Neural cell (in vitro differentiated cells): ENCODE results near the gene MS4A6E.

ENCODE experiments used
- EP300 ChIP-seq: fragments of 450-650 bp; conservative IDR thresholded peaks from 2 replicates; pipeline ENCODE4 v1.6.1; 2014; ENCODE audit warnings: antibody characterized with exemption, mild to moderate bottlenecking, moderate library complexity; ENCODE audit not compliant: poor library complexity, severe bottlenecking
- EZH2 ChIP-seq: fragments of 200-600, 300-800 bp; shearing (Covaris generic), sonication (generic); IDR thresholded peaks from 2 replicates; pipeline ENCODE4 v1.6.1; 2014; ENCODE audit warnings: antibody characterized with exemption, low read length, borderline replicate concordance, mild to moderate bottlenecking; ENCODE audit not compliant: insufficient read depth, poor library complexity, severe bottlenecking
- POLR2AphosphoS5 ChIP-seq: IDR thresholded peaks from 2 replicates; pipeline ENCODE4 v1.6.1; 2012
- TAF1 ChIP-seq: IDR thresholded peaks from 2 replicates; pipeline ENCODE4 v1.6.1; 2012; ENCODE audit warnings: low read depth
- TF ChIP-seq, protein P1 (sequence below): IDR thresholded peaks from 2 replicates; pipeline ENCODE4 v1.6.1; 2012; ENCODE audit warnings: borderline replicate concordance
- TF ChIP-seq, protein P2 (sequence below): fragments of 450-650 bp; IDR thresholded peaks from 2 replicates; pipeline ENCODE4 v1.5.1; 2014; ENCODE audit warnings: antibody characterized with exemption, mild to moderate bottlenecking, moderate library complexity; ENCODE audit not compliant: poor library complexity, severe bottlenecking

DNA sequence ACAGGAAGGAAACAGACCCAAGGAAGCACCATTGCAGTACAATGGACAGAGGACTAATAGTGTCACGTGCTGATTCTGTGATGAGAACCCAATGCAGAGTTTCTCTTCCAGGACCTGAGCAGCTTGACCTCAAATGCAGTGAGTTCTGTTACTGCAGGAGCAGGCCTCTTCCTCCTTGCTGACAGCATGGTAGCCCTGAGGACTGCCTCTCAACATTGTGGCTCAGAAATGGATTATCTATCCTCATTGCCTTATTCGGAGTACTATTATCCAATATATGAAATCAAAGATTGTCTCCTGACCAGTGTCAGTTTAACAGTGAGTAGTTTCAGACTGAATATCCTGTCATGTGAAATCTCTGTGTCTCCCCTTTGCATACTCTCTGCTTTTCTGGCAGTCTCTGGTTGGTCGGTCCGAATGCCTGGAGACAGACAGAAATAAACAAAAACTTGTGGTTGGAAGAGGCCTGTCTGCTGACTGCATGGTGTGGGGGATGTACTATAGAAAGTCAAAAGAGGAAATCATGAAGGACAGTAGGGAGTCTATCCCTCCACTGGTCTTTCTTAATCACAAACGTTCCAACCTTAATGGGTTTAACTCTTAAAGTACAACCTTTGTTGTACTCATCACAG lies 62.3 kb downstream of the MS4A6E start:
- TF ChIP-seq, protein P1, sequence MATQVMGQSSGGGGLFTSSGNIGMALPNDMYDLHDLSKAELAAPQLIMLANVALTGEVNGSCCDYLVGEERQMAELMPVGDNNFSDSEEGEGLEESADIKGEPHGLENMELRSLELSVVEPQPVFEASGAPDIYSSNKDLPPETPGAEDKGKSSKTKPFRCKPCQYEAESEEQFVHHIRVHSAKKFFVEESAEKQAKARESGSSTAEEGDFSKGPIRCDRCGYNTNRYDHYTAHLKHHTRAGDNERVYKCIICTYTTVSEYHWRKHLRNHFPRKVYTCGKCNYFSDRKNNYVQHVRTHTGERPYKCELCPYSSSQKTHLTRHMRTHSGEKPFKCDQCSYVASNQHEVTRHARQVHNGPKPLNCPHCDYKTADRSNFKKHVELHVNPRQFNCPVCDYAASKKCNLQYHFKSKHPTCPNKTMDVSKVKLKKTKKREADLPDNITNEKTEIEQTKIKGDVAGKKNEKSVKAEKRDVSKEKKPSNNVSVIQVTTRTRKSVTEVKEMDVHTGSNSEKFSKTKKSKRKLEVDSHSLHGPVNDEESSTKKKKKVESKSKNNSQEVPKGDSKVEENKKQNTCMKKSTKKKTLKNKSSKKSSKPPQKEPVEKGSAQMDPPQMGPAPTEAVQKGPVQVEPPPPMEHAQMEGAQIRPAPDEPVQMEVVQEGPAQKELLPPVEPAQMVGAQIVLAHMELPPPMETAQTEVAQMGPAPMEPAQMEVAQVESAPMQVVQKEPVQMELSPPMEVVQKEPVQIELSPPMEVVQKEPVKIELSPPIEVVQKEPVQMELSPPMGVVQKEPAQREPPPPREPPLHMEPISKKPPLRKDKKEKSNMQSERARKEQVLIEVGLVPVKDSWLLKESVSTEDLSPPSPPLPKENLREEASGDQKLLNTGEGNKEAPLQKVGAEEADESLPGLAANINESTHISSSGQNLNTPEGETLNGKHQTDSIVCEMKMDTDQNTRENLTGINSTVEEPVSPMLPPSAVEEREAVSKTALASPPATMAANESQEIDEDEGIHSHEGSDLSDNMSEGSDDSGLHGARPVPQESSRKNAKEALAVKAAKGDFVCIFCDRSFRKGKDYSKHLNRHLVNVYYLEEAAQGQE, result no peak
- TF ChIP-seq, protein P2, sequence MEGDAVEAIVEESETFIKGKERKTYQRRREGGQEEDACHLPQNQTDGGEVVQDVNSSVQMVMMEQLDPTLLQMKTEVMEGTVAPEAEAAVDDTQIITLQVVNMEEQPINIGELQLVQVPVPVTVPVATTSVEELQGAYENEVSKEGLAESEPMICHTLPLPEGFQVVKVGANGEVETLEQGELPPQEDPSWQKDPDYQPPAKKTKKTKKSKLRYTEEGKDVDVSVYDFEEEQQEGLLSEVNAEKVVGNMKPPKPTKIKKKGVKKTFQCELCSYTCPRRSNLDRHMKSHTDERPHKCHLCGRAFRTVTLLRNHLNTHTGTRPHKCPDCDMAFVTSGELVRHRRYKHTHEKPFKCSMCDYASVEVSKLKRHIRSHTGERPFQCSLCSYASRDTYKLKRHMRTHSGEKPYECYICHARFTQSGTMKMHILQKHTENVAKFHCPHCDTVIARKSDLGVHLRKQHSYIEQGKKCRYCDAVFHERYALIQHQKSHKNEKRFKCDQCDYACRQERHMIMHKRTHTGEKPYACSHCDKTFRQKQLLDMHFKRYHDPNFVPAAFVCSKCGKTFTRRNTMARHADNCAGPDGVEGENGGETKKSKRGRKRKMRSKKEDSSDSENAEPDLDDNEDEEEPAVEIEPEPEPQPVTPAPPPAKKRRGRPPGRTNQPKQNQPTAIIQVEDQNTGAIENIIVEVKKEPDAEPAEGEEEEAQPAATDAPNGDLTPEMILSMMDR, result no peak
- TF ChIP-seq EP300 (no peak), EZH2 (no peak), POLR2AphosphoS5 (no peak), TAF1 (no peak)
